Bronchial epithelial cell (primary cell): Measurements from ENCODE around the gene UBAP1L. TPM values are rescaled to one million over a fixed set of nuclear protein-coding genes. Genes with fewer than 3 reads are reported as not detected.

Source experiments
- DNase-seq: peaks from one replicate; pipeline ENCODE4 v3.0.0-alpha.2; 2010; ENCODE audit warnings: low read depth
- FAIRE-seq: peaks from 2 replicates; lab custom pipeline; 2011; peaks lifted over from hg19 to GRCh38; lab: Jason Lieb, UNC
- H3K27me3 ChIP-seq: 2 replicates; pipeline ENCODE4 v1.5.1; 2011; ENCODE audit warnings: low read length; ENCODE audit not compliant: control insufficient read depth, insufficient read depth
- H3K36me3 ChIP-seq: 2 replicates; pipeline ENCODE4 v1.5.1; 2011; ENCODE audit warnings: low read length; ENCODE audit not compliant: control insufficient read depth, insufficient read depth
- H3K4me3 ChIP-seq: 2 replicates; pipeline ENCODE4 v1.5.1; 2011; ENCODE audit warnings: mild to moderate bottlenecking, low read depth, low read length, control low read depth
- total RNA-seq: library from RNA; depleted of rRNA; stranded (reverse); fragments of >200 nt; gene quantifications from 2 replicates; pipeline ENCODE4 v1.2.1, GENCODE V29; 2014
- TF ChIP-seq, protein P1 (sequence below): IDR thresholded peaks from 2 replicates; pipeline ENCODE4 v1.5.1; 2011; ENCODE audit warnings: mild to moderate bottlenecking, moderate library complexity, low read length, control low read depth, inconsistent platforms; ENCODE audit not compliant: insufficient read depth, severe bottlenecking

Gene UBAP1L
- total RNA-seq, 1 donor from 2014 or later, result 1.3 TPM

DNA sequence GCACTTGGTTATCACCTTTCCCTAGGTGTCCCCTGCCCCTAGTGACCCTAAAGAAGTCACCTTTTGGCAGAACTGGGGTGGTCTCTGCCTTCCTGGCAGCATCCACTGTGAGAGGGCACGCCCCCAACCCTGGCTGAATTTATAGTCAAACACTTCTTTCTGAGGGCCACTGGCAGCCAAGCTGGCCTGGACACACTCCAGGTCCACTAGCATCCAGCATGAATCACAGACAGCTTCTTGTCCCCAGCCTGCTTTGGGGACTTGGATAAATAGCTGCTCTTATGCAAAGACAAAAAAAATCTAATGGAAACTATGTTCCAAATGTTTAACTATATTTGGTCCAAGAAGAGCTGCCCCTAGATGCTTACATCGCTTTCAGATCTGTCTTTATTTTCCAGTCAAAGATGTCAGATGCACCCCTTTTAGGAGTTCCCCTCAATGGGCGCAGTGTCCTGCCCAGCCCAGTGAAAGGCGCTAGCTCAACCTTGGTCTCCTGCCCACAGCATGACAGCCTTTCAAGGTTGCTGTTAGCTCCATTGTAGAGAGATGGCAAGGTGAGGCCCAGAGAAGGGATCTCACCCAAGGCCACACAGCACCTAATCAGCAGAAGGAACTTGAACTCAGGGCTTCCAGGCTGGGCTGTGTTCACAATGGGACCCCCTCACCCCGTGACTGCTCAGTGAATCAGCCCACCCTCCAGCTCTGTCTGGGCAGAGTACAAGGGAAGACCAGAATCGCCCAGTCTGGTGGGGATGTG, 54.2 kb downstream of the UBAP1L start:
- Histone ChIP-seq H3K4me3 (no peak overlapping the region), H3K36me3 (no peaks in the 10 kb centered on the region), H3K27me3 (no peaks in the 10 kb centered on the region)
- TF ChIP-seq, protein P1, sequence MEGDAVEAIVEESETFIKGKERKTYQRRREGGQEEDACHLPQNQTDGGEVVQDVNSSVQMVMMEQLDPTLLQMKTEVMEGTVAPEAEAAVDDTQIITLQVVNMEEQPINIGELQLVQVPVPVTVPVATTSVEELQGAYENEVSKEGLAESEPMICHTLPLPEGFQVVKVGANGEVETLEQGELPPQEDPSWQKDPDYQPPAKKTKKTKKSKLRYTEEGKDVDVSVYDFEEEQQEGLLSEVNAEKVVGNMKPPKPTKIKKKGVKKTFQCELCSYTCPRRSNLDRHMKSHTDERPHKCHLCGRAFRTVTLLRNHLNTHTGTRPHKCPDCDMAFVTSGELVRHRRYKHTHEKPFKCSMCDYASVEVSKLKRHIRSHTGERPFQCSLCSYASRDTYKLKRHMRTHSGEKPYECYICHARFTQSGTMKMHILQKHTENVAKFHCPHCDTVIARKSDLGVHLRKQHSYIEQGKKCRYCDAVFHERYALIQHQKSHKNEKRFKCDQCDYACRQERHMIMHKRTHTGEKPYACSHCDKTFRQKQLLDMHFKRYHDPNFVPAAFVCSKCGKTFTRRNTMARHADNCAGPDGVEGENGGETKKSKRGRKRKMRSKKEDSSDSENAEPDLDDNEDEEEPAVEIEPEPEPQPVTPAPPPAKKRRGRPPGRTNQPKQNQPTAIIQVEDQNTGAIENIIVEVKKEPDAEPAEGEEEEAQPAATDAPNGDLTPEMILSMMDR, result no peak
- DNase-seq (no peak), FAIRE-seq (peak; percentile 7)

DNA sequence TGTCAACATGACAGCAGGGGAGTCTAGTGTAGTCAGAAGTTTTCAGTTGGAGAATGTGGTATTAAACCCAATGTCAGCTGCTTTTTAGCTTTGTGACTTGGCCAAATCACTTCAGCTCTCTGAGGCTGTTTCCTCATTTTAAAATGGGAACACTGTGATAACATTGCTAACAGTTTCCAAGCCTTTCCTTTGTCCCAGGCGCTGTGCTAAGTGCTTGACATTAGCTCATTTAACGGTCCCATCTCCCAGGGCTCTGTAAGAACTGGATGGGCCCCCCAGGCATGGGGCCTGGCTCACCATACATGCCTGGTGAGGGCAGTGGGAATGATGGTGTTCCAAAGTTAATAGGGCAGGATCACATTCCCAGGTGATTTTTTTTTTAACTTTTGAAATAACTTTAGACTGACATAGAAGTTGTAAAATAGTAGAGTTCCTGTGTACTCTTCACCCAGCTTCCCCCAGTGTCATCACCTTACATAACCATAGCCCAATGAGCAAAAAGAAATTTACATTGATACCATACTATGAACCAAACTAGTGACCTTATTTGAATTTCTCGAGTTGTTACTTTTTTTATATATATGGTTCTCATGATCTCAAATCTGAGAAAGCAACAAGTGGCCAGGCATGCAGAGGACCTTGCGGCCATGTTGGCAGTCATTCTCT, 54.9 kb downstream of the UBAP1L start:
- DNase-seq (no peak), FAIRE-seq (no peak)
- Histone ChIP-seq H3K36me3 (no peaks in the 10 kb centered on the region), H3K27me3 (no peaks in the 10 kb centered on the region), H3K4me3 (no peak overlapping the region)
- TF ChIP-seq, protein P1, result no peak

DNA sequence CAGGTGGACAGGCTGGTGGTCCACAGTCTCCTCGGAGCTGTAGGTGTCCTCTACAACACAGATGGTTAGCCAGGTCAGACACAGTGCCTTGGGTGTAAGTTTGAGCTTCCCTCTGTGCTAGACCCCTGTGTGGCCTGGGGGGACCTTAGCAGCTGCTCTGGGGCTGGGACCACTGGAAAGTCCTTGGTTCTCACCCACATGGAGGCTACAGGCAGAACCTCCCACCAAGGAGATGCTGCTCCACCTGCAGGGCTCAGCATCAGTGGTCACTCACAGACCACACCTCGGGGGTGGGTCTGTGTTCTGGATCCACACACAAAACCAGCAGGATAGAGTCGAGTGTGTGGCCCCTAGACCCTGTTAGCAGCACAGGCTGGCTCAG, 55.6 kb downstream of the UBAP1L start:
- FAIRE-seq, result no peak
- TF ChIP-seq, protein P1, result no peak
- no peaks in the 10 kb centered on the region for H3K27me3 ChIP-seq
- DNase-seq, result no peak
- H3K4me3 ChIP-seq, result no peak overlapping the region
- no peaks in the 10 kb centered on the region for H3K36me3 ChIP-seq

DNA sequence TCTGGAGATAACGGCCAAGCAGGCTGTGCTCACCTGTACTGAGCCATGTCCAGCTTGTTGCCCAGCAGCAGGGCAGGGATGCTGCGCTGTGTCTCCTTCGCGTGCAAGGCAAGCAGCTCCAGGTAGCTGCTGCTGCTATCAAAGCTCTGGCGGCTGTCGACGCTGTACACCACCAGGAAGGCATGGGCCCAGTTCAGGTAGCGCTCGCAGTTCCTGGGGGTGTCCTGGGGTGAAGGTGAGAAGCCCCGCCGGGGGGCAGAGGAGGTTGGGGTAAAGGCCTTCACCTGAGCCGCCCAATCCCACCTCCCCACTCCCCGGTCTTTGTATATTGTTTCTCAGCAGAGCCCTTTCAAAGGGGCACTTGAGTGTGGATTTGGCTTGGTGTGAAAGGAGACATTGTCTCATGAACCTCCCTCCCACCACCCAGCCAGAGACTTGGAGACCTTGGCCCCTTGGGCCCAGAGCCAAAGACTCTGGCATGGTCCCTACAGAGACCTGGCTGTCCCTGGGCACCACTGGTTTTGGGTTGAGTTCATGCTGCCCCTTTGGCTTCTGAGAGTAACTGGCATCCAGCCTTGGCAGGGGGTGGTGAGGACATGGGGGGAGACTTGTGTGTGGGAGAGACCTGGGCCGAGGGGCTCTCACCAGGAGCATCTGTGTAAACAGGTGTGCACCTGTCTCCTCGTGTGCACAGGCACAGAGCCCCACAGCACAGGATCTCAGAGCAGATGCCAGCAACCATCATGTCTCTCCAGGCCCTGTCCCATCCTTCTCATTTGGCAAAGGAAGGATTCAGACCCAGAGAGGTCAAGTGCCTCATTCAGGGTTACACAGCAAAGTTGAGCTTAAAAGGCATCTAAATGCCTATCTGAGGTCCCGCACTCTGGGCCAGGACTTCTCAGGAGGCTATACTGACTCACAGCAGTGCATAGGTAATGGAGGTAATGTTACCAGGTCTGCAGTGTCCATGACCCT, 56.3 kb downstream of the UBAP1L start:
- TF ChIP-seq, protein P1, result no peak
- FAIRE-seq (peak; percentile 52), DNase-seq (no peak)
- H3K36me3 ChIP-seq, result no peaks in the 10 kb centered on the region
- H3K4me3 ChIP-seq, result no peak overlapping the region
- no peaks in the 10 kb centered on the region for H3K27me3 ChIP-seq

DNA sequence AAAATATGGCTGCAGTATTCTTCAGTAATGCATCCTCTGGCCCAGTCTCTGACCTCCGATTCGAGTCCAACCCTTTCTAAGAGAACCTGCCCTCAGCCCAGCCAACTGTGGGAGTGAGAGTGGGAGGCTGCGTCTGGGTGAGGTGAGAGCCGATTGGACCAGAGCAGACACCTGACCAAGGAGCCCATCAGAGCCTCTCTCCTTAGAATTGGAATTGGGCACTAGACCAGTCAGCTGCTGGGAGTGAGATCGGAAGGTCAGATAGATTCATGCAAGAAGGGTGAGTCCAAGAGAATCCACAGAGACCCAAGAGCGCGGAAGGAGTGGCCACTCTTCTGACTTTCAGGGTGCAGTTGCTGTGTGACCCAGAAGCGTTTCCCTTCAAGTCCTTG, 57.5 kb downstream of the UBAP1L start:
- DNase-seq, result no peak
- TF ChIP-seq, protein P1, result no peak
- H3K36me3 ChIP-seq, result no peaks in the 10 kb centered on the region
- no peaks in the 10 kb centered on the region for H3K27me3 ChIP-seq
- H3K4me3 ChIP-seq, result no peak overlapping the region
- FAIRE-seq, result no peak
